Erythroblast (primary cell): ENCODE measurements around the gene PPP1R12B.

Experiments
- GATA1 ChIP-seq: IDR thresholded peaks from 2 replicates; pipeline ENCODE4 v1.6.1; 2011; ENCODE audit warnings: low read depth, mild to moderate bottlenecking, control low read depth, low read length, moderate library complexity
- POLR2A ChIP-seq: IDR thresholded peaks from 2 replicates; pipeline ENCODE4 v1.6.1; 2011; ENCODE audit warnings: mild to moderate bottlenecking, low read length

GRCh38 chr1:202593845-202594244 is 245.3 kb downstream of the PPP1R12B start:
- TF ChIP-seq POLR2A: no peak
- no peak for TF ChIP-seq GATA1
